H1 (cell line): ENCODE results near the gene KLHL24. TPM values are rescaled to one million over a fixed set of nuclear protein-coding genes. Genes with fewer than 3 reads are reported as not detected.

ENCODE experiments used
- CTCF ChIA-PET: fragments of 300-600 bp; sonication (Branson Sonifier 250); formaldehyde crosslinking; loops from one replicate; lab custom pipeline; 2021; ENCODE audit not compliant: partially characterized antibody; lab: Charles Lee
- POLR2A ChIA-PET: fragments of 300-600 bp; sonication (Branson Sonifier 250); formaldehyde crosslinking; loops from one replicate; lab custom pipeline; 2021; ENCODE audit warnings: inconsistent platforms; ENCODE audit not compliant: partially characterized antibody; lab: Charles Lee
- DNase-seq, 2 experiments: peaks; one replicate each; pipeline versions ENCODE4 v3.0.0 to v3.0.0-alpha.2; 2010 to 2022; ENCODE audit warnings: low spot score in 2 of 2, low read depth in 1 of 2, mixed read lengths in 1 of 2
- FAIRE-seq: peaks from 2 replicates; lab custom pipeline; 2011; peaks lifted over from hg19 to GRCh38; lab: Jason Lieb, UNC
- H2AFZ ChIP-seq: 2 replicates; pipeline ENCODE4 v1.8.1; 2012; ENCODE audit warnings: low read length, inconsistent platforms
- H2AK5ac ChIP-seq: 2 replicates; pipeline ENCODE4 v1.6.1; 2013; ENCODE audit warnings: low read depth, low read length
- H2BK120ac ChIP-seq: replicated peaks from 2 replicates; pipeline ENCODE3; 2013; ENCODE audit warnings: low read depth, low read length, inconsistent platforms
- H2BK12ac ChIP-seq: 2 replicates; pipeline ENCODE4 v1.6.1; 2013; ENCODE audit warnings: low read depth, low read length
- H2BK15ac ChIP-seq: 2 replicates; pipeline ENCODE4 v1.6.1; 2013; ENCODE audit warnings: low read length
- H2BK20ac ChIP-seq: 2 replicates; pipeline ENCODE4 v1.6.1; 2013; ENCODE audit warnings: low read length
- H2BK5ac ChIP-seq: 2 replicates; pipeline ENCODE4 v1.6.1; 2013; ENCODE audit warnings: low read depth, low read length
- H3K14ac ChIP-seq: 2 replicates; pipeline ENCODE4 v1.6.1; 2013; ENCODE audit warnings: inconsistent platforms; ENCODE audit not compliant: insufficient read length
- H3K18ac ChIP-seq: 2 replicates; pipeline ENCODE4 v1.6.1; 2013; ENCODE audit warnings: low read length; ENCODE audit errors: extremely low read depth
- H3K23ac ChIP-seq: 2 replicates; pipeline ENCODE4 v1.6.1; 2013; ENCODE audit warnings: inconsistent platforms; ENCODE audit not compliant: insufficient read length
- H3K23me2 ChIP-seq: 2 replicates; pipeline ENCODE4 v1.6.1; 2013; ENCODE audit warnings: low read depth, low read length
- H3K27ac ChIP-seq: 2 replicates; pipeline ENCODE4 v1.6.1; 2011; ENCODE audit warnings: low read depth, low read length, inconsistent platforms
- H3K27me3 ChIP-seq, 4 experiments: replicated peaks in 1 of 4; 1 replicate in 1 of 4; 2 replicates in 3 of 4; pipeline versions ENCODE4 v1.6.1 to v1.8.1; 2011 to 2013; ENCODE audit warnings: low read length in 3 of 4, mild to moderate bottlenecking in 3 of 4, inconsistent platforms in 2 of 4, mixed read lengths in 2 of 4, moderate library complexity in 1 of 4; ENCODE audit not compliant: control insufficient read depth in 3 of 4, insufficient read depth in 3 of 4; ENCODE audit errors: extremely low read depth in 1 of 4
- H3K36me3 ChIP-seq, 4 experiments: 2 replicates each; pipeline versions ENCODE4 v1.6.1 to v1.8.1; 2011 to 2013; ENCODE audit warnings: mild to moderate bottlenecking in 4 of 4, low read length in 3 of 4, moderate library complexity in 2 of 4, control low read depth in 1 of 4, inconsistent platforms in 1 of 4; ENCODE audit not compliant: insufficient read depth in 4 of 4, control insufficient read depth in 2 of 4
- H3K4ac ChIP-seq: replicated peaks from 2 replicates; pipeline ENCODE3; 2013; ENCODE audit warnings: low read length, low read depth, mixed read lengths, inconsistent platforms; ENCODE audit not compliant: insufficient read length
- H3K4me1 ChIP-seq, 4 experiments: replicated peaks in 1 of 4; 1 replicate in 1 of 4; 2 replicates in 3 of 4; pipeline versions ENCODE4 v1.6.1 to v1.8.1; 2011 to 2013; ENCODE audit warnings: low read length in 3 of 4, inconsistent platforms in 2 of 4, mixed read lengths in 1 of 4; ENCODE audit not compliant: insufficient read depth in 4 of 4, control insufficient read depth in 3 of 4
- H3K4me2 ChIP-seq, 2 experiments: 2 replicates each; pipeline versions ENCODE4 v1.6.1 to v1.8.1; 2011 to 2013; ENCODE audit warnings: low read depth in 2 of 2, low read length in 2 of 2, control low read depth in 1 of 2, inconsistent platforms in 1 of 2, mild to moderate bottlenecking in 1 of 2; ENCODE audit not compliant: insufficient read depth in 1 of 2
- H3K4me3 ChIP-seq, 4 experiments: fragments of 200-600, 300-600 bp in 1 of 4; sonication (generic), shearing (Covaris generic), sonication (Bioruptor Twin) in 1 of 4; 2 replicates each; pipeline versions ENCODE4 v1.5.1 to v1.8.1; 2011 to 2016; ENCODE audit warnings: low read length in 4 of 4, low read depth in 3 of 4, control low read depth in 2 of 4, inconsistent platforms in 2 of 4, mild to moderate bottlenecking in 2 of 4, mixed read lengths in 1 of 4, moderate library complexity in 1 of 4; ENCODE audit not compliant: insufficient read depth in 2 of 4; ENCODE audit errors: extremely low read depth in 1 of 4
- H3K56ac ChIP-seq: replicated peaks from 2 replicates; pipeline ENCODE3; 2013; ENCODE audit warnings: low read depth, mild to moderate bottlenecking, mixed read lengths, low read length, inconsistent platforms; ENCODE audit not compliant: insufficient read length
- H3K79me1 ChIP-seq: 2 replicates; pipeline ENCODE4 v1.6.1; 2013; ENCODE audit warnings: low read depth, low read length, control low read depth
- H3K79me2 ChIP-seq, 2 experiments: 2 replicates each; pipeline versions ENCODE4 v1.6.1 to v1.8.1; 2012 to 2013; ENCODE audit warnings: low read length in 2 of 2, mild to moderate bottlenecking in 2 of 2, inconsistent platforms in 1 of 2; ENCODE audit not compliant: insufficient read depth in 2 of 2, control insufficient read depth in 1 of 2
- H3K9ac ChIP-seq, 4 experiments: replicated peaks in 1 of 4; 1 replicate in 1 of 4; 2 replicates in 3 of 4; pipeline versions ENCODE4 v1.6.1 to v1.8.1; 2011 to 2013; ENCODE audit warnings: low read depth in 3 of 4, low read length in 3 of 4, control low read depth in 2 of 4, mild to moderate bottlenecking in 2 of 4, moderate library complexity in 2 of 4, inconsistent platforms in 1 of 4; ENCODE audit errors: extremely low read depth in 1 of 4
- H3K9me3 ChIP-seq, 2 experiments: 2 replicates each; pipeline versions ENCODE4 v1.6.1 to v1.8.1; 2012 to 2013; ENCODE audit warnings: mild to moderate bottlenecking in 2 of 2, moderate library complexity in 2 of 2, control low read depth in 1 of 2, inconsistent platforms in 1 of 2, low read depth in 1 of 2, low read length in 1 of 2, mixed read lengths in 1 of 2; ENCODE audit not compliant: insufficient read depth in 2 of 2
- H4K20me1 ChIP-seq, 2 experiments: replicated peaks in 1 of 2; 2 replicates each; pipeline versions ENCODE3 to v1.8.1; 2011 to 2013; ENCODE audit warnings: inconsistent platforms in 2 of 2, low read length in 2 of 2, mild to moderate bottlenecking in 1 of 2; ENCODE audit not compliant: insufficient read depth in 2 of 2, control insufficient read depth in 1 of 2
- H4K5ac ChIP-seq: 2 replicates; pipeline ENCODE4 v1.6.1; 2013; ENCODE audit warnings: low read length, low read depth, mixed read lengths, inconsistent platforms; ENCODE audit not compliant: insufficient read length
- H4K8ac ChIP-seq: 2 replicates; pipeline ENCODE4 v1.8.0; 2013; ENCODE audit warnings: mild to moderate bottlenecking, moderate library complexity, low read length, inconsistent platforms; ENCODE audit not compliant: insufficient read depth; ENCODE audit errors: extremely low read depth
- H4K91ac ChIP-seq: replicated peaks from 2 replicates; pipeline ENCODE3; 2013; ENCODE audit warnings: low read length, mixed read lengths, inconsistent platforms; ENCODE audit not compliant: insufficient read length
- BCL11A ChIP-seq, 2 experiments: IDR thresholded peaks; one replicate each; pipeline ENCODE4 v1.6.1; 2011; ENCODE audit warnings: low read depth in 2 of 2, low read length in 2 of 2, mild to moderate bottlenecking in 2 of 2
- CBX8 ChIP-seq: fragments of 300-800, 300-1000 bp; sonication (generic); IDR thresholded peaks from 2 replicates; pipeline ENCODE4 v1.7.1; 2016; ENCODE audit warnings: low read depth, low read length, borderline replicate concordance
- HDAC6 ChIP-seq: IDR thresholded peaks from one replicate; pipeline ENCODE4 v1.7.1; 2012; ENCODE audit warnings: low read depth, mild to moderate bottlenecking, inconsistent platforms, low read length, moderate library complexity
- JUND ChIP-seq: IDR thresholded peaks from 2 replicates; pipeline ENCODE4 v1.6.1; 2011; ENCODE audit warnings: mild to moderate bottlenecking, improper control_type of control experiment, low read length
- KDM4A ChIP-seq: IDR thresholded peaks from one replicate; pipeline ENCODE4 v1.7.1; 2012; ENCODE audit warnings: low read depth, mild to moderate bottlenecking, moderate library complexity, low read length, inconsistent platforms; ENCODE audit not compliant: severe bottlenecking
- POLR2AphosphoS5 ChIP-seq: IDR thresholded peaks from 2 replicates; pipeline ENCODE4 v1.6.1; 2011; ENCODE audit warnings: low read depth, low read length
- RAD21 ChIP-seq, 2 experiments: IDR thresholded peaks in 1 of 2; conservative IDR thresholded peaks in 1 of 2; 2 replicates each; pipeline ENCODE4 v1.6.1; 2011; ENCODE audit warnings: low read depth in 2 of 2, low read length in 2 of 2, improper control_type of control experiment in 1 of 2, inconsistent platforms in 1 of 2, mild to moderate bottlenecking in 1 of 2, moderate library complexity in 1 of 2
- RBBP5 ChIP-seq: IDR thresholded peaks from 2 replicates; pipeline ENCODE4 v1.7.1; 2012; ENCODE audit warnings: low read depth, mild to moderate bottlenecking, inconsistent platforms, low read length, moderate library complexity, borderline replicate concordance
- TCF12 ChIP-seq: IDR thresholded peaks from 2 replicates; pipeline ENCODE4 v1.6.1; 2011; ENCODE audit warnings: low read depth, mild to moderate bottlenecking, low read length
- YY1 ChIP-seq: IDR thresholded peaks from 2 replicates; pipeline ENCODE4 v1.6.1; 2011; ENCODE audit warnings: low read depth, mild to moderate bottlenecking, low read length
- ZNF274 ChIP-seq: IDR thresholded peaks from 2 replicates; pipeline ENCODE4 v1.7.0; 2012; ENCODE audit warnings: low read length, borderline replicate concordance; ENCODE audit errors: extremely low read depth
- WGBS, 2 experiments: shearing (Covaris generic) in 1 of 2; methylation state at CpG; one replicate each; pipeline versions ENCODE4 v1.1.6 to v1.1.7; 2013 to 2015; ENCODE audit warnings: low lambda C conversion rate in 2 of 2, mixed read lengths in 2 of 2, inconsistent platforms in 1 of 2, low coverage in 1 of 2, missing lambda C conversion rate in 1 of 2; ENCODE audit not compliant: insufficient replicate concordance in 2 of 2, insufficient coverage in 1 of 2, insufficient read length in 1 of 2; ENCODE audit errors: extremely low coverage in 1 of 2, missing lambda C conversion rate in 1 of 2; 5-methylcytosine and 5-hydroxymethylcytosine counted together
- polyA plus RNA-seq, 7 experiments: library from polyadenylated mRNA; depleted of rRNA in 3 of 7; stranded (reverse) in 5 of 7; unstranded in 2 of 7; fragments of >200 nt in 5 of 7; fragments of 200-250 nt in 2 of 7; gene quantifications; 1 replicate in 5 of 7; 2 replicates in 1 of 7; 4 replicates in 1 of 7; pipeline versions ENCODE4 v1.2.1 to v1.2.3, GENCODE V29; 2011 to 2013; ENCODE audit warnings: missing spikeins in 2 of 7, mixed read lengths in 2 of 7
- total RNA-seq: library from RNA; stranded (reverse); fragmentation: NEBNext Ultra II Directional; extraction: Animal tissue kit (Norgen Biotek cat#: 25700); gene quantifications from 2 replicates; pipeline ENCODE4 v1.2.1, GENCODE V29; 2021

Gene KLHL24
- total and polyA plus RNA-seq, 2 of the 8 experiments (the other 6 are each of a cell fraction or from before 2014, with no cell fraction given): 12.5 to 36.2 TPM

DNA sequence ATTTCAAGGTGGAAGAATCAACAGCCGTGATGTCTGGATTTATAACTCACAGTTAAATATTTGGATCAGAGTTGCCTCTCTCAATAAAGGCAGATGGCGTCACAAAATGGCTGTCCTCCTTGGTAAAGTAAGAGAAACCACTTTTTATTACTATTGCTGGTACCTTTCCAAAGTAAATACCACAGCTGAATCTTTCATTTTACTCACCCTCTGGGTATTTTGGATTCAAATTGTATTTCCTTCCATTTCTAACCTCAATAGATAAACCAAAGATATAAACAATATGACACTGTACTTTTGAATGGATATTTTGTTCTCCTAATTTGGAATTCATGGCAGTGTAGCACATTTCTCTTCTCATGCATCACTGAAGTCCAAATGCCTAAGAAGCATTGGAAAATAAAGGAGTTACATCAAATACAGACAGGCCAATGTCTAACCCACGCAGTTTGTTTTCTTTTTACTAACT, 29.5 kb downstream of the KLHL24 start:
- H3K14ac ChIP-seq: no peak overlapping the region
- no peak overlapping the region for H4K91ac ChIP-seq
- no peak overlapping the region for H3K23ac ChIP-seq
- no peaks in the 10 kb centered on the region for H3K4me1 ChIP-seq
- no peak overlapping the region for H3K4me2 ChIP-seq
- no peak overlapping the region for H2AFZ ChIP-seq
- H3K56ac ChIP-seq: no peak overlapping the region
- H3K18ac ChIP-seq: no peak overlapping the region
- ChIA-PET CTCF (no interaction called here), POLR2A (no interaction called here)
- peaks cover 2% of the 10 kb centered on the region; the same call in 1 of the 2 replicates for H3K79me1 ChIP-seq
- H4K20me1 ChIP-seq: no peaks in the 10 kb centered on the region
- no peaks in the 10 kb centered on the region for H3K27me3 ChIP-seq
- H3K36me3 ChIP-seq: peaks cover 0 to 34% (median 21%) of the 10 kb centered on the region in 4 experiments; a peak in 6 of 8 replicates
- H3K4me3 ChIP-seq: no peak overlapping the region
- H2BK12ac ChIP-seq: no peak overlapping the region
- H2BK5ac ChIP-seq: no peak overlapping the region
- H3K27ac ChIP-seq: no peak overlapping the region
- 94% methylated on average over 3 of the region's 3 CpGs; no CpG with 5 or more reads in 1 of the 2 experiments for WGBS, 2 experiments
- DNase-seq (no peak), FAIRE-seq (no peak)
- no peak overlapping the region for H3K4ac ChIP-seq
- H2AK5ac ChIP-seq: no peak overlapping the region
- peaks cover 7 to 8% of the 10 kb centered on the region in 2 experiments; a peak in 3 of 4 replicates for H3K9me3 ChIP-seq
- no peak overlapping the region for H3K9ac ChIP-seq
- no peak overlapping the region for H2BK120ac ChIP-seq
- no peak overlapping the region for H2BK15ac ChIP-seq
- H4K8ac ChIP-seq: no peak overlapping the region; the same call in 1 of the 2 replicates
- no peak overlapping the region for H4K5ac ChIP-seq
- no peaks in the 10 kb centered on the region for H3K23me2 ChIP-seq
- 0 out of 4 replicates have a peak, but pooled peaks cover 0 to 3% of the 10 kb centered on the region in 2 experiments for H3K79me2 ChIP-seq
- H2BK20ac ChIP-seq: no peak overlapping the region
- TF ChIP-seq POLR2AphosphoS5: no peak
- TF ChIP-seq RBBP5: no peak
- no peak for TF ChIP-seq TCF12
- TF ChIP-seq CBX8: no peak
- no peak for TF ChIP-seq JUND
- no peak for TF ChIP-seq HDAC6
- no peak for TF ChIP-seq BCL11A (IDR thresholded peaks at IDR 0.05; ENCODE audit: low read depth in 2 of 2, low read length in 2 of 2)
- no peak for TF ChIP-seq RAD21 (IDR thresholded peaks at IDR 0.05 in 1 of 2, conservative IDR thresholded peaks at IDR 0.05 in 1 of 2; ENCODE audit: low read depth in 2 of 2, low read length in 2 of 2)
- no peak for TF ChIP-seq ZNF274
- no peak for TF ChIP-seq YY1
- TF ChIP-seq KDM4A: no peak
